ENCODE data around the gene BRAF.

DNA sequence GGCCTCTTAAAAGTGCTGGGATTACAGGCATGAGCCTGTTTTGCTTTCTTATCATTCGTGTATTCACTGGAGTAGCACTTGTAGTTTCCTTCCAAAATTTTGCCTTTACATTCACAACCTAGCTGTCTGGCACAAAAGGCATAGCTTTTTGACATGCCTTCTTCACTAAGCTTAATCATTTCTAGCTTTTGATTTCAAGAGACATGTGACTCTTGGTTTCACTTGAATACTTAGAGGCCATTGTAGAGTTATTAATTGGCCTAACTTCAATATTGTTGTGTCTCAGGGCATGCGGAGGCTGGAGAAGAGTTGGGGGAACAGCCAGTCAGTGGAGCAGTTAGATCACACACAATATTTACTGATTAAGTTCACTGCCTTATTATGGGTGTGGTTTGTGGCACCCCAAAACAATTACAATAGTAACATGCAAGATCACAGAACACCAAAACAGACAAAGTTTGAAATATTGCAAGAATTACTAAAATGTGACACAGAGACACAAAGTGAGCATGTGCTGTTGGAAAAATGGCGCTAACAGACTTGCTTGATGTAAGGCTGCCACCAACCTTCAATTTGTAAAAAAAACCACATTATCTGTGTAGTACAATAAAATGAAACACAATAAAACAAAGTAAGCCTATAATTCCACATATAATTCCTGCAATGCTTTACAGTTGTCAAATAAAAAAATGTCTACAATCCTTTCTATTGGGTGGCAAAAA, 43.1 kb downstream of the BRAF start:
- no peak for TF ChIP-seq CTCF (conservative IDR thresholded peaks at IDR 0.05; ENCODE audit: low read depth, low read length)
- no peak for TF ChIP-seq EZH2 (IDR thresholded peaks at IDR 0.05; ENCODE audit: low read length, unreplicated experiment)

Measured in PC-3 (cell line).